GM23338 (cell line): Measurements from ENCODE around the gene LTB4R.

ENCODE experiments used
- CREB1 ChIP-seq: fragments of 250-450 bp; sonication (Bioruptor Pico); IDR thresholded peaks from 2 replicates; pipeline ENCODE4 v1.5.0; 2020; ENCODE audit warnings: low read depth, mild to moderate bottlenecking, moderate library complexity
- CTCF ChIP-seq, 2 experiments: fragments of 200-600 bp in 1 of 2; sonication (generic) in 1 of 2; conservative IDR thresholded peaks; 2 replicates each; pipeline versions ENCODE4 v1.5.1 to v1.6.1; 2016 to 2017; ENCODE audit warnings: antibody characterized with exemption in 2 of 2, low read depth in 2 of 2, mild to moderate bottlenecking in 2 of 2, moderate library complexity in 1 of 2
- ETS1 ChIP-seq: IDR thresholded peaks from 2 replicates; pipeline ENCODE4 v1.6.1; 2016; ENCODE audit warnings: antibody characterized with exemption
- EZH2 ChIP-seq: fragments of 200-600 bp; sonication (generic); IDR thresholded peaks from one replicate; pipeline ENCODE4 v1.8.0; 2017; ENCODE audit warnings: antibody characterized with exemption, mild to moderate bottlenecking, low read depth; ENCODE audit not compliant: unreplicated experiment
- EZH2phosphoT487 ChIP-seq: fragments of 200-600 bp; sonication (generic); IDR thresholded peaks from one replicate; pipeline ENCODE4 v1.8.1; 2018; ENCODE audit warnings: antibody characterized with exemption; ENCODE audit not compliant: unreplicated experiment
- POLR2AphosphoS5 ChIP-seq: IDR thresholded peaks from 2 replicates; pipeline ENCODE4 v1.6.1; 2016; ENCODE audit warnings: antibody characterized with exemption, low read depth
- REST ChIP-seq: IDR thresholded peaks from one replicate; pipeline ENCODE4 v1.6.1; 2018; ENCODE audit warnings: antibody characterized with exemption; ENCODE audit not compliant: unreplicated experiment
- STAT1 ChIP-seq: IDR thresholded peaks from one replicate; pipeline ENCODE4 v1.6.1; 2016; ENCODE audit warnings: antibody characterized with exemption; ENCODE audit not compliant: unreplicated experiment

GRCh38 chr14:24298892-24299254 is 12.4 kb upstream of the LTB4R start:
- TF ChIP-seq CTCF (conservative IDR thresholded peaks at IDR 0.05; ENCODE audit: low read depth in 2 of 2) (no peak), EZH2 (no peak), POLR2AphosphoS5 (no peak), EZH2phosphoT487 (no peak), CREB1 (no peak), REST (no peak), STAT1 (no peak), ETS1 (no peak)
